ENCODE measurements around the gene PTGER2. TPM values are rescaled to one million over a fixed set of nuclear protein-coding genes. Genes with fewer than 3 reads are reported as not detected.
A peak's percentile ranks its signal among the peaks of the same experiment; 100 is the strongest.

PTGER2 gene
- polyA plus RNA-seq, 3 donors, result 51.5 to 90.4 (median 72.8) TPM

GRCh38 chr14:52333823-52334657 is 19.9 kb downstream of the PTGER2 start:
- WGBS (ENCODE audit: insufficient coverage), result 81% methylated on average over 6 of the region's 8 CpGs
- no peak overlapping the region for H3K4me2 ChIP-seq (replicated peaks; ENCODE audit: extremely low read depth, low read length, poor library complexity, severe bottlenecking)
- no peak overlapping the region for H3K4me3 ChIP-seq (replicated peaks in 1 of 3; ENCODE audit: low read depth in 2 of 3, low read length in 3 of 3)
- H3K79me2 ChIP-seq (ENCODE audit: insufficient read depth, low read length), result peaks cover 12% of the 10 kb centered on the region
- H3K36me3 ChIP-seq (replicated peaks in 1 of 2; ENCODE audit: control insufficient read depth in 1 of 2, insufficient read depth in 2 of 2, low read length in 2 of 2), result peaks cover 7 to 15% of the 10 kb centered on the region in 2 donors
- H3K27ac ChIP-seq (ENCODE audit: low read depth in 1 of 2, low read length in 2 of 2), result no peak overlapping the region
- H2AFZ ChIP-seq (ENCODE audit: insufficient read depth, low read depth, low read length, poor library complexity, severe bottlenecking), result no peak overlapping the region
- no peak for TF ChIP-seq CTCF (IDR thresholded peaks at IDR 0.05)
- H3K27ac Mint-ChIP-seq, result peak overlapping the region in 4 of 7 donors; percentile 16 to 70 (median 40)
- H3K4me3 Mint-ChIP-seq, result peak overlapping the region in 1 of 2 donors; percentile 61
- H3K36me3 Mint-ChIP-seq, result peaks cover 25 to 34% of the 10 kb centered on the region in 2 donors
- peaks cover 10 to 13% of the 10 kb centered on the region in 2 donors for H3K4me1 ChIP-seq (ENCODE audit: control insufficient read depth in 1 of 2, insufficient read depth in 2 of 2, low read length in 2 of 2)
- peak; percentile 35 to 53 (median 47) for DNase-seq
- peaks cover 0 to 6% of the 10 kb centered on the region in 2 donors for H3K27me3 ChIP-seq (ENCODE audit: control insufficient read depth in 2 of 2, insufficient read depth in 2 of 2, low read length in 2 of 2)
- H3K27me3 Mint-ChIP-seq (ENCODE audit: low read depth in 3 of 3), result peaks cover 0 to 11% (median 6%) of the 10 kb centered on the region in 3 donors
- intact Hi-C loops (cut with micrococcal nuclease), result no loop called here
- H4K20me1 ChIP-seq (ENCODE audit: insufficient read depth, low read length), result no peaks in the 10 kb centered on the region
- H3K4me1 Mint-ChIP-seq, result peaks cover 16% of the 10 kb centered on the region
- no peaks in the 10 kb centered on the region for H3K9me3 ChIP-seq (replicated peaks in 1 of 2; ENCODE audit: control insufficient read depth in 1 of 2, insufficient read depth in 1 of 2, low read length in 2 of 2)
- peaks cover 0 to 4% (median 0%) of the 10 kb centered on the region in 7 donors for H3K9me3 Mint-ChIP-seq
- no peak overlapping the region for H3K9ac ChIP-seq (ENCODE audit: insufficient read depth, low read length, poor library complexity, severe bottlenecking)

- no peak overlapping the region for H3K27ac ChIP-seq (ENCODE audit: low read depth in 1 of 2, low read length in 2 of 2)
- H3K36me3 ChIP-seq (replicated peaks in 1 of 2; ENCODE audit: control insufficient read depth in 1 of 2, insufficient read depth in 2 of 2, low read length in 2 of 2), result no peaks in the 10 kb centered on the region
- no peak overlapping the region for H3K4me3 ChIP-seq (replicated peaks in 1 of 3; ENCODE audit: low read depth in 2 of 3, low read length in 3 of 3)
- Mint-ChIP-seq H3K27ac (no peak overlapping the region), H3K27me3 (ENCODE audit: low read depth in 3 of 3) (peaks cover 1 to 15% (median 13%) of the 10 kb centered on the region in 3 donors), H3K9me3 (peaks cover 0 to under 1% (median 0%) of the 10 kb centered on the region in 7 donors), H3K4me3 (no peak overlapping the region), H3K4me1 (peaks cover 16% of the 10 kb centered on the region), H3K36me3 (peaks cover 10 to 14% of the 10 kb centered on the region in 2 donors)
- no peaks in the 10 kb centered on the region for H3K9me3 ChIP-seq (replicated peaks in 1 of 2; ENCODE audit: control insufficient read depth in 1 of 2, insufficient read depth in 1 of 2, low read length in 2 of 2)
- H4K20me1 ChIP-seq (ENCODE audit: insufficient read depth, low read length), result no peaks in the 10 kb centered on the region
- DNase-seq, result peak in 1 of 3 donors; percentile 56
- no peak overlapping the region for H3K9ac ChIP-seq (ENCODE audit: insufficient read depth, low read length, poor library complexity, severe bottlenecking)
- peaks cover 10 to 13% of the 10 kb centered on the region in 2 donors for H3K4me1 ChIP-seq (ENCODE audit: control insufficient read depth in 1 of 2, insufficient read depth in 2 of 2, low read length in 2 of 2)
- intact Hi-C loops (cut with micrococcal nuclease), result no loop called here
- no peaks in the 10 kb centered on the region for H3K79me2 ChIP-seq (ENCODE audit: insufficient read depth, low read length)
- peaks cover 4 to 6% of the 10 kb centered on the region in 2 donors for H3K27me3 ChIP-seq (ENCODE audit: control insufficient read depth in 2 of 2, insufficient read depth in 2 of 2, low read length in 2 of 2)
- H2AFZ ChIP-seq (ENCODE audit: insufficient read depth, low read depth, low read length, poor library complexity, severe bottlenecking), result no peak overlapping the region
- no peak for TF ChIP-seq CTCF (IDR thresholded peaks at IDR 0.05)
- no peak overlapping the region for H3K4me2 ChIP-seq (replicated peaks; ENCODE audit: extremely low read depth, low read length, poor library complexity, severe bottlenecking)
- no CpG with 5 or more reads among the region's 2 CpGs for WGBS (ENCODE audit: insufficient coverage)
These were observed 22.1 kb downstream of the PTGER2 start for GRCh38 chr14:52336241-52336640.
